Transverse colon (tissue), 4 donors: Measurements from ENCODE around the gene SMIM14.

Source experiments
- POLR2A ChIP-seq: fragments of 450-650 bp; IDR thresholded peaks from one replicate; pipeline ENCODE4 v1.6.1; 2016; ENCODE audit warnings: antibody characterized with exemption, mild to moderate bottlenecking, moderate library complexity
- POLR2AphosphoS5 ChIP-seq, 3 donors: sonication (generic); formaldehyde crosslinking; IDR thresholded peaks; one replicate each; pipeline ENCODE4 v1.6.1; 2016; ENCODE audit warnings: antibody characterized with exemption in 3 of 3
- TF ChIP-seq, protein P1 (sequence below), 5 experiments: fragments of 200-600 bp in 3 of 5; fragments of 450-650 bp in 2 of 5; sonication (generic) in 3 of 5; IDR thresholded peaks; 1 replicate in 2 of 5; 2 replicates in 3 of 5; pipeline ENCODE4 v1.5.1; 2016 to 2017; ENCODE audit warnings: antibody characterized with exemption in 5 of 5, inconsistent platforms in 3 of 5, mild to moderate bottlenecking in 2 of 5, moderate library complexity in 1 of 5

- TF ChIP-seq, protein P1, sequence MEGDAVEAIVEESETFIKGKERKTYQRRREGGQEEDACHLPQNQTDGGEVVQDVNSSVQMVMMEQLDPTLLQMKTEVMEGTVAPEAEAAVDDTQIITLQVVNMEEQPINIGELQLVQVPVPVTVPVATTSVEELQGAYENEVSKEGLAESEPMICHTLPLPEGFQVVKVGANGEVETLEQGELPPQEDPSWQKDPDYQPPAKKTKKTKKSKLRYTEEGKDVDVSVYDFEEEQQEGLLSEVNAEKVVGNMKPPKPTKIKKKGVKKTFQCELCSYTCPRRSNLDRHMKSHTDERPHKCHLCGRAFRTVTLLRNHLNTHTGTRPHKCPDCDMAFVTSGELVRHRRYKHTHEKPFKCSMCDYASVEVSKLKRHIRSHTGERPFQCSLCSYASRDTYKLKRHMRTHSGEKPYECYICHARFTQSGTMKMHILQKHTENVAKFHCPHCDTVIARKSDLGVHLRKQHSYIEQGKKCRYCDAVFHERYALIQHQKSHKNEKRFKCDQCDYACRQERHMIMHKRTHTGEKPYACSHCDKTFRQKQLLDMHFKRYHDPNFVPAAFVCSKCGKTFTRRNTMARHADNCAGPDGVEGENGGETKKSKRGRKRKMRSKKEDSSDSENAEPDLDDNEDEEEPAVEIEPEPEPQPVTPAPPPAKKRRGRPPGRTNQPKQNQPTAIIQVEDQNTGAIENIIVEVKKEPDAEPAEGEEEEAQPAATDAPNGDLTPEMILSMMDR (IDR thresholded peaks at IDR 0.05) = no peak
- TF ChIP-seq POLR2AphosphoS5 (IDR thresholded peaks at IDR 0.05) (no peak), POLR2A (no peak)
Measured at GRCh38 chr4:39516407-39516966, 122.2 kb downstream of the SMIM14 start.
